ENCODE data around the gene ABHD3. TPM values are rescaled to one million over a fixed set of nuclear protein-coding genes. Genes with fewer than 3 reads are reported as not detected.
"Not testable (repeated sequence)": the region's sequence is repeated elsewhere in the genome, so short reads cannot be mapped to it uniquely, and the experiment has no call there.

Gene ABHD3
- total RNA-seq, 1 donor from 2014 or later, result 3.7 TPM

- Histone ChIP-seq H3K27me3 (ENCODE audit: low read depth) (no peaks in the 10 kb centered on the region), H3K9me3 (replicated peaks) (peaks cover 21% of the 10 kb centered on the region), H3K36me3 (no peaks in the 10 kb centered on the region), H3K4me1 (no peaks in the 10 kb centered on the region), H3K4me3 (no peak overlapping the region), H3K27ac (replicated peaks) (no peak overlapping the region)
- no peak for DNase-seq
- intact Hi-C loops (cut with micrococcal nuclease), result no loop called here
- no peak for TF ChIP-seq CTCF (IDR thresholded peaks at IDR 0.05; ENCODE audit: borderline replicate concordance)
These were observed 9.9 kb upstream of the ABHD3 start for GRCh38 chr18:21714474-21714873.

GRCh38 chr18:21707130-21707529 lies 2.6 kb upstream of the ABHD3 start:
- intact Hi-C loops (cut with micrococcal nuclease), result not testable (repeated sequence)
- peaks cover 31% of the 10 kb centered on the region for H3K4me1 ChIP-seq

GRCh38 chr18:21706386-21706865 lies 1.9 kb upstream of the ABHD3 start:
- intact Hi-C loops (cut with micrococcal nuclease), result no loop called here
- no peak overlapping the region for H3K27ac ChIP-seq (replicated peaks)
- DNase-seq, result no peak
- H3K9me3 ChIP-seq (replicated peaks), result no peaks in the 10 kb centered on the region
- no peaks in the 10 kb centered on the region for H3K27me3 ChIP-seq (ENCODE audit: low read depth)
- H3K36me3 ChIP-seq, result peaks cover 6% of the 10 kb centered on the region
- H3K4me1 ChIP-seq, result peaks cover 31% of the 10 kb centered on the region
- no peak overlapping the region for H3K4me3 ChIP-seq
- TF ChIP-seq CTCF (IDR thresholded peaks at IDR 0.05; ENCODE audit: borderline replicate concordance), result no peak

More at GRCh38 chr18:21707130-21707529, 2.6 kb upstream of the ABHD3 start:
- DNase-seq; H3K27me3 ChIP-seq (ENCODE audit: low read depth); H3K27ac ChIP-seq (replicated peaks); H3K9me3 ChIP-seq (replicated peaks); H3K4me3 ChIP-seq; H3K36me3 ChIP-seq: not testable (repeated sequence)

GRCh38 chr18:21703241-21703820 lies 1.2 kb downstream of the ABHD3 start:
- TF ChIP-seq CTCF (IDR thresholded peaks at IDR 0.05; ENCODE audit: borderline replicate concordance), result no peak
- peak overlapping the region; percentile 96 for H3K27ac ChIP-seq (replicated peaks)
- H3K4me3 ChIP-seq, result peak overlapping the region; percentile 90
- H3K9me3 ChIP-seq (replicated peaks), result no peaks in the 10 kb centered on the region
- H3K27me3 ChIP-seq (ENCODE audit: low read depth), result no peaks in the 10 kb centered on the region
- intact Hi-C loops (cut with micrococcal nuclease), result no loop called here
- no peak for DNase-seq
- peaks cover 18% of the 10 kb centered on the region for H3K36me3 ChIP-seq
- peaks cover 31% of the 10 kb centered on the region for H3K4me1 ChIP-seq

GRCh38 chr18:21702602-21703001 lies 2.0 kb downstream of the ABHD3 start:
- Histone ChIP-seq H3K4me3 (no peak overlapping the region), H3K4me1 (peaks cover 31% of the 10 kb centered on the region), H3K36me3 (peaks cover 18% of the 10 kb centered on the region), H3K27ac (replicated peaks) (no peak overlapping the region), H3K9me3 (replicated peaks) (no peaks in the 10 kb centered on the region), H3K27me3 (ENCODE audit: low read depth) (no peaks in the 10 kb centered on the region)
- TF ChIP-seq CTCF (IDR thresholded peaks at IDR 0.05; ENCODE audit: borderline replicate concordance), result no peak
- intact Hi-C loops (cut with micrococcal nuclease), result no loop called here
- no peak for DNase-seq

GRCh38 chr18:21701621-21702020 lies 3.0 kb downstream of the ABHD3 start:
- Histone ChIP-seq H3K36me3 (peaks cover 18% of the 10 kb centered on the region), H3K4me1 (peaks cover 31% of the 10 kb centered on the region), H3K4me3 (no peak overlapping the region), H3K9me3 (replicated peaks) (no peaks in the 10 kb centered on the region), H3K27ac (replicated peaks) (no peak overlapping the region), H3K27me3 (ENCODE audit: low read depth) (no peaks in the 10 kb centered on the region)
- intact Hi-C loops (cut with micrococcal nuclease), result no loop called here
- no peak for DNase-seq
- no peak for TF ChIP-seq CTCF (IDR thresholded peaks at IDR 0.05; ENCODE audit: borderline replicate concordance)

Measured in left ventricle myocardium inferior (tissue), 1 donor.